ENCODE results near the gene SNRNP70.
"Not testable (repeated sequence)": the region's sequence is repeated elsewhere in the genome, so short reads cannot be mapped to it uniquely, and the experiment has no call there.

Gene SNRNP70

GRCh38 chr19:49145573-49146407, 60.5 kb downstream of the SNRNP70 start:
- peak in 1 of 2 donors; percentile 60 for DNase-seq (ENCODE audit: low read depth in 2 of 2)

GRCh38 chr19:49146408-49146770, 61.1 kb downstream of the SNRNP70 start:
- DNase-seq (ENCODE audit: low read depth in 2 of 2), result not testable (repeated sequence)

DNA sequence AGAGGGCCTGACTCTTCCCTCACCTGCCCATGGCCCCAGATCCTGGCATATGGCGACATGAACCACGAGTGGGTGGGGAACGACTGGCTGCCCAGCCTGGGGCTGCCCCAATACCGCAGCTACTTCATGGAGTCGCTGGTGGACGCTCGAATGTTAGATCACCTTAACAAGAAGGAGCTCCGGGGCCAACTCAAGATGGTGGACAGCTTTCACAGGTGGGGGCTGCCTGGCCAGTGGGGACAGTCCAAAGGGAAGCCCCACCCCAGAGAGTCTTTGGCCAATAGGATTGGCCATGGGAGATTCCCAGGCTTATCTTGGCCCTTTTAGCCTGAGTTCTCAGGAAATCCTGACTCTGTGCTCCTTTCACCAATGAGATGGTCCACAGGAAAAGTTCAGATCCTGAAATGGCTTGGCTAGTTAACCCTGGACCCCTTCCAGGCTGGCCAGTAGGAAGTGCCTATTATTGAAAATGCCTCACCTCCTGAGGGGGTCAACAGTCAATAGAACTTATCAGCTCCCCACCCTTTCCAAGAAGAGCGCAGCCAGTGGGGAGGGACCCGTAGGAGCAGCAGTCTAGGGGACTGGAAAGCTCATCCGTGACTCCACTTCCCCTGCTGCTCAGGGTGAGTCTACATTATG, 62.9 kb downstream of the SNRNP70 start:
- no peak for DNase-seq (ENCODE audit: low read depth in 2 of 2)

DNA sequence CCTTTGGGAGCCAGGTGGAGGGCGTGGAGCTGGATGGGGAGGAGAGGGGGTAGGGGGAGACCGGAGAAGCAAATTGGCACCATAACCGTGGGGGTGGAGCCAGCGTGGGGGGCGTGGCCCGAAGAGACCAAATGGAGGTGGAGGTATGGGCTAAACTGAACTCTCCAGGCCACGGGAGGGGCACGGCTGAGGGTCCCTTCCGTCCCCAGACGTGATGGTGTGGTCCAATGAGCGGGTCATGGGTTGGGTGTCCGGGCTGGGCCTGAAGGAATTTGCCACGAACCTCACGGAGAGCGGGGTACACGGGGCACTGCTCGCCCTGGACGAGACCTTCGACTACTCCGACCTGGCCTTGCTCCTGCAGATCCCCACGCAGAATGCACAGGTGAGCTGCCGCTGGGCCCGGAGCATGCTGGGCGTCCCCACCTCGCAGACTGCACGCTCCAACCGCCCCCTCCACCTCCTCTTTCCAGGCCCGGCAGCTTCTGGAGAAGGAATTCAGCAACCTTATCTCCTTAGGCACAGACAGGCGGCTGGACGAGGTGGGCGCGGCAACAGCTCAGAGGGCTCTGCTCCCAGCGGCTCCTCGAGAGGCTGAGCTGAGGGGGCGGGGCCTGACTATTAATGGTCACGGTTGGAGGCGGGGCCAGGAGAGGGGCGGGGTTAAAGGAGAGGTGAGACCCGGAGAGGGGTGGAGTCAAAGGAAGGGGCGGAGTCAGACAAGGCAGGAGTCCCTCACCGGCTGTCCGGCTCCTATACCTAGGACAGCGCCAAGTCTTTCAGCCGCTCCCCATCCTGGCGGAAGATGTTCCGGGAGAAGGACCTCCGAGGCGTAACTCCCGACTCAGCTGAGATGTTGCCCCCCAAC, 63.8 kb downstream of the SNRNP70 start:
- DNase-seq (ENCODE audit: low read depth in 2 of 2), result peak; percentile 52 to 64

DNA sequence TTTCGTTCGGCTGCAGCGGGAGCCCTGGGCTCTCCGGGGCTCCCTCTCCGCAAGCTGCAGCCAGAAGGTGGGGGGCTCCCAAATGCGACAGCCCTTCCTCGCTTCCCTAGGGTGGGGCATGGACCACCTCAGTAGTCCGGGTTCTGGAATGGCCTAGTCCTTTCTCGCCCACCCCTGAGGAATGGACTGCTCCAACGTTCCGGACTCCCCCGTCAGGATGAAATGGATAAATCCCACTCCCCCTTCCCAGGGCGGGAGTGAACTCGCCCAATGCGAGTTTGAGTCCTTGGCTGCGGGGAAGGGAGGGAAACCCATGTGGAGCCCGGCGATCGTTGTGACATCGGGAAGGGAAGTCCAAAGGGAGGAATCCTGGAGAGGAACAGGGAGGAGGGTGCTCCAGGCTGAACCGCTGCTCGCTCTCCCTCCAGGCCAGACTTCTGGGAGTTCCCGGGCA, 64.4 kb downstream of the SNRNP70 start:
- DNase-seq (ENCODE audit: low read depth in 2 of 2), result no peak

- no peak for DNase-seq (ENCODE audit: low read depth in 2 of 2)
Measured at GRCh38 chr19:49150106-49150943, 65.1 kb downstream of the SNRNP70 start.

- no peak for DNase-seq (ENCODE audit: low read depth in 2 of 2)
Measured at GRCh38 chr19:49150944-49151243, 65.6 kb downstream of the SNRNP70 start.

- no peak for DNase-seq (ENCODE audit: low read depth in 2 of 2)
Measured at GRCh38 chr19:49151267-49152118, 66.2 kb downstream of the SNRNP70 start.

GRCh38 chr19:49152119-49152550, 66.9 kb downstream of the SNRNP70 start:
- no peak for DNase-seq (ENCODE audit: low read depth in 2 of 2)

GRCh38 chr19:49153167-49153809, 68.0 kb downstream of the SNRNP70 start:
- no peak for DNase-seq (ENCODE audit: low read depth in 2 of 2)

DNA sequence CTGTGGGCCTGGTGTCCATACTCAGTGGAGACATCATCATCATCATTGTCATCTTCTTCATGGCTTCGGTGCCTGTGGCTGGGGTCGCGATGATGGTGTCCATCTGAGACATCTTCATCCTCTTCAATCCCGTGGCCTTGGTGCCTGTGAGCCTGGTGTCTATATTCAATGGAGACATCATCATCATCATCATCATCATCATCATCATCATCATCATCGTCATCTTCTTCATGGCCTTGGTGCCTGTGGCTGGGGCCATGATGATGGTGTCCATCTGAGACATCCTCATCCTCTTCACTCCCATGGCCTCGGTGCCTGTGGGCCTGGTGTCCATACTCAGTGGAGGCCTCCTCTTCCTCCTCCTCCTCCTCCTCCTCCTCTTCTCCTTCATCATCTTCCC, 69.0 kb downstream of the SNRNP70 start:
- DNase-seq (ENCODE audit: low read depth in 2 of 2), result no peak

- DNase-seq (ENCODE audit: low read depth in 2 of 2), result no peak
Measured at GRCh38 chr19:49155005-49155819, 70.0 kb downstream of the SNRNP70 start, which contains the start of gene HRC. HRC (minus strand) TSS chr19:49155396; CDS start chr19:49155237, 159 bp downstream.

DNA sequence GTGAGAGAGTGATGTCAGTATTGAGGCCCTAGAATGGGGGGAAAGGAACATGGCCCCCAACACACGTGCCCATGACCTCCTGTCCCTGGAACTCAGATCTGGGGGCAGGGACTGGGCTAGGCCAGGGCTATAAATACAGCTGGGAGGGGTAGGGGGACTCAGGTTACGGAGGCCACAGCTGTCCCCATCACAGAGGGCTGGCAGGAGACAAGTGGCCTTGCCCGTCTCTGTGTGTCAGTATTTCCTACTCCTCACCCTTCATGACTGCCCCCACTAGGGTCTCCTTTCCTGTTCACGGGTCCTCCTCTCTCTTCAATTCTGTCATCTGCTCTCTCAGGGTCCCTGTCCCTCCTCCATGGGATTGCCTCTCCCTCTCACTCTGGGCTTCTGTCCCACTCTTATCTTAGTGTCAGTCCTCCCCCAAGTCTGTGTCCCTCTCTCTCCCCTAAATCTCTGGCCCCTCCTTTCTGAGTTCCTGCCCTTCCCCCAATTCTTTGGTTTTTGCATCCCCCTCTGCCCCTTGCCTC, 70.6 kb downstream of the SNRNP70 start:
- no peak for DNase-seq (ENCODE audit: low read depth in 2 of 2)

- DNase-seq (ENCODE audit: low read depth in 2 of 2), result no peak
Measured at GRCh38 chr19:49157445-49158224, 72.4 kb downstream of the SNRNP70 start, which contains the start of gene TRPM4. TRPM4 (plus strand) TSS chr19:49157792; CDS start chr19:49157867, 75 bp downstream.
